Daoy (cell line): ENCODE measurements around the gene DAP3. TPM values are rescaled to one million over a fixed set of nuclear protein-coding genes. Genes with fewer than 3 reads are reported as not detected.
A peak's percentile ranks its signal among the peaks of the same experiment; 100 is the strongest.
"Not testable (repeated sequence)": the region's sequence is repeated elsewhere in the genome, so short reads cannot be mapped to it uniquely, and the experiment has no call there.

ENCODE experiments used
- DNase-seq: peaks from one replicate; pipeline ENCODE4 v3.0.0-alpha.2; 2015; ENCODE audit warnings: low read depth
- total RNA-seq: library from RNA; depleted of rRNA; stranded (reverse); fragments of >200 nt; shearing (Covaris generic); gene quantifications from 2 replicates; pipeline ENCODE4 v1.2.3, GENCODE V29; 2014; rRNA removed

The DAP3 gene
- total RNA-seq: 96.4 and 103 TPM in 2 replicates

- DNase-seq: not testable (repeated sequence)
These were observed at the start of gene DAP3 for GRCh38 chr1:155689081-155689607. Gene DAP3 (plus strand): TSS chr1:155689091. CDS start chr1:155709780, 20,689 bp downstream.

- DNase-seq: no peak
These were observed 48.5 kb upstream of the DAP3 start for GRCh38 chr1:155640367-155640766.

- DNase-seq: not testable (repeated sequence)
These were observed 46.2 kb upstream of the DAP3 start for GRCh38 chr1:155642559-155643180.

GRCh38 chr1:155643230-155643629, 45.7 kb upstream of the DAP3 start:
- no peak for DNase-seq

- no peak for DNase-seq
These were observed 43.8 kb upstream of the DAP3 start for GRCh38 chr1:155645034-155645598.

GRCh38 chr1:155645648-155646047, 43.2 kb upstream of the DAP3 start:
- DNase-seq: peak; percentile 28

GRCh38 chr1:155646307-155646706, 42.6 kb upstream of the DAP3 start:
- peak; percentile 7 for DNase-seq

GRCh38 chr1:155648207-155649147, 40.4 kb upstream of the DAP3 start:
- DNase-seq: peak; percentile 83

GRCh38 chr1:155649676-155650075, 39.2 kb upstream of the DAP3 start:
- no peak for DNase-seq

- DNase-seq: no peak
These were observed 38.6 kb upstream of the DAP3 start for GRCh38 chr1:155650231-155650757.

GRCh38 chr1:155651861-155652661, 36.8 kb upstream of the DAP3 start:
- peak; percentile 42 for DNase-seq

GRCh38 chr1:155652951-155653350, 35.9 kb upstream of the DAP3 start:
- DNase-seq: no peak

- no peak for DNase-seq
These were observed 31.4 kb upstream of the DAP3 start for GRCh38 chr1:155657463-155657862.

GRCh38 chr1:155661239-155661638, 27.7 kb upstream of the DAP3 start:
- not testable (repeated sequence) for DNase-seq

- DNase-seq: no peak
These were observed 19.4 kb upstream of the DAP3 start for GRCh38 chr1:155669233-155670162.

- DNase-seq: no peak
These were observed 17.1 kb upstream of the DAP3 start for GRCh38 chr1:155671750-155672149.

GRCh38 chr1:155673003-155673402, 15.9 kb upstream of the DAP3 start:
- DNase-seq: no peak

GRCh38 chr1:155678027-155678426, 10.9 kb upstream of the DAP3 start:
- no peak for DNase-seq

GRCh38 chr1:155678992-155679391, 9.9 kb upstream of the DAP3 start:
- not testable (repeated sequence) for DNase-seq

- no peak for DNase-seq
These were observed 8.4 kb upstream of the DAP3 start for GRCh38 chr1:155680531-155680930.
